Pancreas (tissue), 10 donors: ENCODE data around the gene LIMS2. TPM values are rescaled to one million over a fixed set of nuclear protein-coding genes. Genes with fewer than 3 reads are reported as not detected.

ENCODE experiments used
- ATAC-seq, 4 donors: fragments of 200-7000 bp; cut with Tn5 transposase; one replicate each; pipeline versions ENCODE4 v1.8.0 to v1.9.1; 2020; ENCODE audit warnings: mild to moderate bottlenecking in 4 of 4, moderate library complexity in 4 of 4
- DNase-seq, 6 donors: peaks; one replicate each; pipeline ENCODE4 v3.0.0-alpha.2; 2020
- FAIRE-seq: peaks from 2 replicates; lab custom pipeline; 2012; peaks lifted over from hg19 to GRCh38; lab: Jason Lieb, UNC
- H3K27ac ChIP-seq, 4 donors: fragments of 200-600 bp; sonication (generic); 1 replicate in 3 of 4; 2 replicates in 1 of 4; pipeline versions ENCODE4 v1.5.0 to v1.8.0; 2020
- H3K27me3 ChIP-seq, 4 donors: fragments of 200-600 bp; one replicate each; pipeline ENCODE4 v1.8.0; 2021
- H3K36me3 ChIP-seq, 3 donors: fragments of 200-600 bp; sonication (generic) in 1 of 3; one replicate each; pipeline versions ENCODE4 v1.5.0 to v1.8.0; 2020 to 2021
- H3K4me1 ChIP-seq, 3 donors: fragments of 200-600 bp; one replicate each; pipeline ENCODE4 v1.8.0; 2021
- H3K4me3 ChIP-seq, 4 donors: fragments of 200-600 bp; sonication (generic) in 2 of 4; one replicate each; pipeline versions ENCODE4 v1.5.0 to v1.8.0; 2020 to 2021
- H3K9me3 ChIP-seq, 4 donors: fragments of 200-600 bp; one replicate each; pipeline ENCODE4 v1.8.0; 2021
- CTCF ChIP-seq, 4 donors: fragments of 200-600 bp; sonication (generic) in 3 of 4; IDR thresholded peaks; one replicate each; pipeline versions ENCODE4 v1.5.0 to v1.8.0; 2021; ENCODE audit warnings: antibody characterized with exemption in 4 of 4
- WGBS, 2 donors: extraction: QIAGEN DNeasy Blood & Tissue Kit; methylation state at CpG; one replicate each; pipeline ENCODE4 v1.1.7; 2013; 5-methylcytosine and 5-hydroxymethylcytosine counted together
- intact Hi-C, 3 donors: fragments of 100-400 bp; cut with DNase I; formaldehyde crosslinking; loops; one replicate each; pipeline versions ENCODE4 v1.11.1 to v1.14.2; 2022
- polyA plus RNA-seq, 2 donors: library from polyadenylated mRNA; stranded (reverse); fragments of 200-250 nt; gene quantifications; one replicate each; pipeline ENCODE4 v1.2.3, GENCODE V29; 2013
- total RNA-seq, 6 donors: library from RNA; stranded (reverse); fragmentation: NEBNext Ultra II Directional in 4 of 6; extraction: Animal tissue kit (Norgen Biotek cat#: 25700) in 4 of 6; gene quantifications; one replicate each; pipeline versions ENCODE4 v1.2.1 to v1.2.4, GENCODE V29; 2021 to 2023
- donor health status: healthy with polysubstance abuse.
- donor health status: DM: no; HTN: no; CAD: no; lungs with moderate emphysema.
- donor health status: DM: no; HTN: no; CAD: no.
- donor health status: control.
- donor health status: control.
- donor health status: Bipolar disorder and iron deficiency.
- donor health status: DM: yes; HTN: yes; CAD: no.
- donor health status: DM: no; HTN: no; CAD: no.
- donor health status: DM: no; HTN: no; CAD: no.
- donor health status: DM: yes; HTN: yes; CAD: no.

LIMS2 gene
- total and polyA plus RNA-seq, 8 donors = 2.2 to 139 (median 5.2) TPM

DNA sequence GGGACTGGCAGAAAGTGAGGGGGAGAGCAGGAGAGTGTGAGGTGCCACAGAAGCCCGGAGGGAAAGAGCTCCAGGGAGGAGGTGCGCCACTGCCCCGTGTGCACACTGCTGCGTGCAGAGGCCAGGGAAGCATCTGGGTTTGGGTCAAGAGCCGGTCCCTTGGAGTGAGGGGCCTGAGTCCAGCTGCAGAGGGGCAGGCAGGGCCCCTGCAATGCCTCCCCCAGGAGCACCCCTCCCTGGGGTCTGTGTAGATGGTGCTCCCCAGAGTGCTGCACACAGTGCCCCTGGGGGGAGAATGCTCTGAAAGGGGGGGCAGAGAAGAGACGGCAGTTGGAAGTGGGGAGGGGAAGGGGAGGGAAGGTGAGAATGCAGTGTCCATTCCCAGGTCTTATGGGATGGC, 3.7 kb upstream of the LIMS2 start:
- peaks cover 5 to 8% (median 5%) of the 10 kb centered on the region in 3 donors for H3K4me1 ChIP-seq
- WGBS, 2 donors = 83 to 88% methylated on average over 6 of the region's 6 CpGs
- intact Hi-C loops = no loop called here
- ATAC-seq = no peak
- DNase-seq = no peak
- H3K36me3 ChIP-seq = no peaks in the 10 kb centered on the region
- H3K27me3 ChIP-seq = no peaks in the 10 kb centered on the region
- H3K27ac ChIP-seq = no peak overlapping the region
- no peak overlapping the region for H3K4me3 ChIP-seq
- FAIRE-seq = no peak
- no peak for TF ChIP-seq CTCF (IDR thresholded peaks at IDR 0.05)
- no peaks in the 10 kb centered on the region for H3K9me3 ChIP-seq

- Histone ChIP-seq H3K9me3 (no peaks in the 10 kb centered on the region), H3K4me3 (no peak overlapping the region), H3K4me1 (peaks cover 5 to 8% (median 5%) of the 10 kb centered on the region in 3 donors), H3K27ac (no peak overlapping the region), H3K27me3 (no peaks in the 10 kb centered on the region), H3K36me3 (no peaks in the 10 kb centered on the region)
- DNase-seq (peak in 1 of 6 donors; percentile 36), FAIRE-seq (no peak), ATAC-seq (no peak)
- WGBS, 2 donors = 71 to 72% methylated on average over 10 of the region's 10 CpGs
- no peak for TF ChIP-seq CTCF (IDR thresholded peaks at IDR 0.05)
- intact Hi-C loops = no loop called here
These were observed 3.2 kb upstream of the LIMS2 start for GRCh38 chr2:127678531-127678930.

GRCh38 chr2:127676906-127677305, 1.6 kb upstream of the LIMS2 start:
- Histone ChIP-seq H3K27me3 (no peaks in the 10 kb centered on the region), H3K4me3 (no peak overlapping the region), H3K4me1 (peaks cover 0 to 8% (median 0%) of the 10 kb centered on the region in 3 donors), H3K9me3 (no peaks in the 10 kb centered on the region), H3K27ac (no peak overlapping the region), H3K36me3 (no peaks in the 10 kb centered on the region)
- ATAC-seq = no peak
- no peak for TF ChIP-seq CTCF (IDR thresholded peaks at IDR 0.05)
- peak in 1 of 6 donors; percentile 35 for DNase-seq
- WGBS, 2 donors = 83 to 87% methylated on average over 2 of the region's 2 CpGs
- intact Hi-C loops = no loop called here
- FAIRE-seq = no peak

GRCh38 chr2:127674241-127675209, 805 bp downstream of the LIMS2 start:
- DNase-seq (peak in 2 of 6 donors; percentile 73 to 75), FAIRE-seq (no peak)

More at GRCh38 chr2:127674241-127675209, 805 bp downstream of the LIMS2 start:
- no peaks in the 10 kb centered on the region for H3K9me3 ChIP-seq
- peak; percentile 55 to 67 (median 66) for ATAC-seq
- peaks cover 0 to 8% (median 0%) of the 10 kb centered on the region in 3 donors for H3K4me1 ChIP-seq
- WGBS, 2 donors = 13 to 17% methylated on average over 55 to 72 of the region's 72 CpGs
- peak overlapping the region in 3 of 4 donors; percentile 26 to 58 (median 51) for H3K4me3 ChIP-seq
- TF ChIP-seq CTCF (IDR thresholded peaks at IDR 0.05) = no peak
- no peaks in the 10 kb centered on the region for H3K27me3 ChIP-seq
- no peaks in the 10 kb centered on the region for H3K36me3 ChIP-seq
- H3K27ac ChIP-seq = no peak overlapping the region
- intact Hi-C loops = no loop called here
